Stimulated activated CD8-positive, alpha-beta memory T cell treated with anti-CD3 and anti-CD28 coated beads, Interleukin-15, amount 100 ng/mL, for 4 hours (primary cell): ENCODE data around the gene MAGI1.
"Not testable (repeated sequence)": the region's sequence is repeated elsewhere in the genome, so short reads cannot be mapped to it uniquely, and the experiment has no call there.

Experiments used
- DNase-seq, 2 donors: peaks; one replicate each; pipeline ENCODE4 v3.0.0-alpha.2; 2020; ENCODE audit warnings: low read depth in 2 of 2

MAGI1 gene

GRCh38 chr3:66038726-66039589, at the start of gene MAGI1:
Gene MAGI1 (minus strand): TSS chr3:66038918. CDS start chr3:66038308, 610 bp downstream.
- no peak for DNase-seq

- DNase-seq: no peak
These were observed 45.1 kb upstream of the MAGI1 start for GRCh38 chr3:66083784-66084213.

- no peak for DNase-seq
These were observed 44.5 kb upstream of the MAGI1 start for GRCh38 chr3:66083096-66083678.

GRCh38 chr3:66082679-66083078, 44.0 kb upstream of the MAGI1 start:
- DNase-seq: no peak

GRCh38 chr3:66080167-66080566, 41.4 kb upstream of the MAGI1 start:
- DNase-seq: no peak

- no peak for DNase-seq
These were observed 39.3 kb upstream of the MAGI1 start for GRCh38 chr3:66077973-66078372.

- no peak for DNase-seq
These were observed 38.2 kb upstream of the MAGI1 start for GRCh38 chr3:66076861-66077470.

GRCh38 chr3:66075281-66075680, 36.6 kb upstream of the MAGI1 start:
- DNase-seq: no peak

- DNase-seq: no peak
These were observed 34.9 kb upstream of the MAGI1 start for GRCh38 chr3:66073464-66074141.

- DNase-seq: no peak
These were observed 29.5 kb upstream of the MAGI1 start for GRCh38 chr3:66068255-66068654.

- DNase-seq: no peak
These were observed 28.4 kb upstream of the MAGI1 start for GRCh38 chr3:66066963-66067617.

- no peak for DNase-seq
These were observed 16.6 kb upstream of the MAGI1 start for GRCh38 chr3:66055289-66055688.

- DNase-seq: no peak
These were observed 14.9 kb upstream of the MAGI1 start for GRCh38 chr3:66053550-66054094.

GRCh38 chr3:66052721-66053549, 14.2 kb upstream of the MAGI1 start:
- DNase-seq: no peak

GRCh38 chr3:66050821-66051220, 12.1 kb upstream of the MAGI1 start:
- DNase-seq: no peak

- DNase-seq: no peak
These were observed 9.3 kb upstream of the MAGI1 start for GRCh38 chr3:66048051-66048395.

- DNase-seq: no peak
These were observed 8.8 kb upstream of the MAGI1 start for GRCh38 chr3:66047311-66048050.

- not testable (repeated sequence) for DNase-seq
These were observed 7.6 kb upstream of the MAGI1 start for GRCh38 chr3:66046321-66046720.

- DNase-seq: no peak
These were observed 3.1 kb upstream of the MAGI1 start for GRCh38 chr3:66041828-66042227.

GRCh38 chr3:66041116-66041515, 2.4 kb upstream of the MAGI1 start:
- DNase-seq: no peak
